ENCODE measurements around the gene CROCC.

CROCC gene

DNA sequence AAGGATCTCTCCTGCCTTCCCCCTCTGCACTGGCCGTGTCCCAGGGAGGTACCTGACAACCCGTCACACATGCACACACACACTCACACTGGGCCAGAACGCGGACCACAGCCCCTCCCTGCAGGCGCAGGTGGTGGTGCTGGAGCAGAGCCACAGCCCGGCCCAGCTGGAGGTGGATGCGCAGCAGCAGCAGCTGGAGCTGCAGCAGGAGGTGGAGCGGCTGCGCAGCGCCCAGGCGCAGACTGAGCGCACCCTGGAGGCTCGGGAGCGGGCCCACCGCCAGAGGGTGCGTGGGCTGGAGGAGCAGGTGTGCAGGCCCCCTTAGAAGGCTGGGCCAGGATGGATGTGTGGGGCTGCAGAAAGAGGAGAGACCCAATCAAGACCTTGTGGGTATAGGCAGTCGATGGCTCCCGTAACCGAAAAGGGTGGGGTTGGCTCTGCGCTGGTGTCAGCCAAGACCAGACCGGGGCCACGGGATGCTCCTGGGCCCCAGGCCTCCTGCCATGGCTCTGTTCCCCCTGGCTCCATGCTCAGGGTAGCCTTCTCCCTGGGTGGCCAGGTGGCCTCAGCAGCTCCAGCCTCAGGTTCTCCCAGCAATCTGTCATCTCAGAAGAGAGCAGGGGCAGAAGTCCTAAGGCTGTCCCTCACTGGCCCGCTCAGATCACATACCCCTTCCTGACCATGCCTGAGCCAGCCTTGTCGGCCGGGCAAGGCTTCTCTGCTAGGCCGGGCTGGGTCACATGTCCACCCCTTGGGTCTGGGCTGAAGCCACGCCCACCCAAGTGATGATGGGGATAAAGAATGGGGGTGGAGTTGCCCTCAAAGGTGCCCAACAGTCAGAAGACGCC is 49.8 kb downstream of the CROCC start:
- no peak for DNase-seq

GRCh38 chr1:16972189-16972895 is 50.6 kb downstream of the CROCC start:
- DNase-seq: no peak

DNA sequence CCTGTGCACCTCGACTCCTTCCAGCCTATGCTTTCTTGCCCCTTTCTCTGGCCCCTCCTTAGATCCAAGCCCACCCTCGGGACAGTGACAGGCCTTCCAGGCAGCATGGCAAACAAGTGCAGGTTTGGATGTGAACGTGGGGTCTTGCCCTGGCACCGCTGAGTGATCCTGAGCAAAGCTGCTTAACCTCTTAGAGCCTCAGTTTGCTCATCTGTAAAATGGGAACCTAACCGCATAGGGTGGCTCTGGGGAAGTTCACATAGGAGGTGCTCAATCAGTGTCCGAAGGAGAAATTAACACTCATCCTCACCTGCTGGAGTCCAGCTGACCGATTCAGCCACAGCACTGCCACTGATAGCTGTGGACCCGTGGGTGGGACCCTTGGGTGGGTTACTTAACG is 51.5 kb downstream of the CROCC start:
- no peak for DNase-seq

DNA sequence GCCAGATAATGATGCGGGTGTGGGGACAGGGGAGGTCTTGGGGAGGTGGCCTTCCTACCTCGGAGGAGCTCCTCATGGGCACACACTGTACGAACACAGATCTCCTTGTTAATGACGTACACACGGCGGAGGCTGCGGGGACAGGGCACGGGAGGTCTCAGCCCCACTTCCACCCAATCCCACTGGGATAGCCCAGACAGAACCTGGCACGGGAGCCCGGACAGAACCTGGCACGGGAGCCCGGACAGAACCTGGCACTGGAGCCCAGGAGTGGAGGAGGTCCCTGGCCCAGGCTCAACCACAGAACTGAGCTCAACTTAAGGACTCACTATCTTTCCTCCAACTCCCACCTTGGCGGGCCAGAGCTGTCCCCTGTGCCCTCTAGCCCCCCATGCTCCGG is 53.5 kb downstream of the CROCC start:
- no peak for DNase-seq

DNA sequence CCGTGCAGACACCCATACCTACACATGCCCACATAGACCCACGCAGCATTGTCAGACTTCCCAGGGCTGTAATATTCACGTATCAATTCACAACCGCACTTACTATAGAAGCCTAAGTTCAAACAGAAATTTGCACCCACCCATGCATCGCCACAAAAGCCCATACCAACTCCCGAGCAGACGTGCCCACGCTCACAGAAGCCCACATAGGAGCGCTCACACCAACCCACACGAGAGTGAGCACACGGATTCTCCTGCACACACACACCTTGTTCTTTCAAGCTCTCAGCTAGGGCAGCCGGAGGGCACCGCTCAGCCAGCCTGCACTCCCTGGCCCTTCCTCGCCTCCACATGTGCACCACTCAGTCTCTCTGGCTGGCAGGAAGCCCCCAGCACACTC is 54.1 kb downstream of the CROCC start:
- no peak for DNase-seq

DNA sequence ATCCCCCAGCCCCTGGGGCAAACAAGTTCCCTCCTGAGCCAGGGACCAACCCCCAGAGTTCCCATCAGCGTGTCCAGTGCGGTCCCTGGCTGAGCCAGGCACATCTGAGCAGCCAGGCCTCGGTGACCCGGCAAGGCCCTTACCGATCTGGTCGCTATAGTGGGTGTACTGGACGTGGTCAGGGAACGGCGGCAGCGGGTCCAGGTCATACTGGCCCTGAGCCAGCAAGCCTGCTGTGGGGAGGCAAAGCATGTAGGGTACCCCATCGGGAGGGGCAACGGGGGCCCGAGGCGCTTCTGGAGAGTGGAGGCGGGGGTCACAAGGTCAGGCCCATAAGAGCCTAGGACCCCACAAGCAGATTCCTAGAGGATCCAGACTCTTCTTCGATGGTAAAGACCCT is 55.2 kb downstream of the CROCC start:
- no peak for DNase-seq

- DNase-seq: no peak
These were observed 55.6 kb downstream of the CROCC start for GRCh38 chr1:16977377-16977776.

- no peak for DNase-seq
These were observed 56.4 kb downstream of the CROCC start for GRCh38 chr1:16978139-16978538.

GRCh38 chr1:16978567-16979474 is 57.1 kb downstream of the CROCC start:
- no peak for DNase-seq

DNA sequence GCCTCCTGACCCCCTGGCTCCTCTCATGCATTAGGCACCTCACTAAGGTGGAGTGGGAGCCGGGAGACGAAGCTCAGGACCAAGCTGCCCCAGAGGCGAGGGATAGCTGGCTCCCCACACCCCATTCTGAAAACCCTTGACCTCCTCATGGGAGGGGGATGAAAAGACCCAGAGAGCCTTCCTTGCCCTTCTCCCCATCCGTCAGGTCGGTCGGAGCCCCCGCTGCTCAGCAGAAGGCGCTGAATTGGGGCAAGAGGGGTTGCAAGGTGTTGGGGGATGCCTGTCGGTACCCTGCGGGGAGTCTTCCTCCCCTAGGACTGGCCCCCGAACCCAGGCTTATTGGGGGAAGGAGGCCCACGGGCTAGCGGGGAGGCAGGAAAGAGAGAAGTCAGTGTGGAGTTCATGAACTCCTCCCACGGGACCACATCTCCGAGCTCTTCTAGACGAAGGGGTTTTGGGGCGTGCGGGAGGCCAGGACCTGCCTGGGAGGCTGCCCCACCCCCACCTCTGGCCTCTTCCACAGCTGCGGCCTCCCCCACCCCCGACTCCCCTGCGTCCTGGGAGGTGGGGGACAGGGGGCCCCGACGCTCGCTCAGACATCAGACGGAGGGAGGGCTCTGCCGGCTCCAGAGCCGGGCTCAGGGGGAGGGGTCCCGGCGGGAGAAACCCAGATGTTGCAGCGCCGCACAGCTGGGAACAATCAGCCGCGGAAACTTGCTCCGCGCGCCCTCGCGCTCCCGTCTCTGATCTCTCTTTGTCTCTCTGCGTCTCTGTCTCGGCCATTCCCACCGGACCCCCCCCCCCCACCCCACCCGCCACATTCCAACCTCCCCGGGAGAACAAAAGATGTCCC is 58.0 kb downstream of the CROCC start:
- DNase-seq: no peak

- DNase-seq: no peak
These were observed 58.9 kb downstream of the CROCC start, which contains the start of gene MFAP2 for GRCh38 chr1:16980473-16981268. Gene MFAP2, minus strand, starts transcription at chr1:16980620. Its CDS starts 2,347 bp downstream, at chr1:16978273.

DNA sequence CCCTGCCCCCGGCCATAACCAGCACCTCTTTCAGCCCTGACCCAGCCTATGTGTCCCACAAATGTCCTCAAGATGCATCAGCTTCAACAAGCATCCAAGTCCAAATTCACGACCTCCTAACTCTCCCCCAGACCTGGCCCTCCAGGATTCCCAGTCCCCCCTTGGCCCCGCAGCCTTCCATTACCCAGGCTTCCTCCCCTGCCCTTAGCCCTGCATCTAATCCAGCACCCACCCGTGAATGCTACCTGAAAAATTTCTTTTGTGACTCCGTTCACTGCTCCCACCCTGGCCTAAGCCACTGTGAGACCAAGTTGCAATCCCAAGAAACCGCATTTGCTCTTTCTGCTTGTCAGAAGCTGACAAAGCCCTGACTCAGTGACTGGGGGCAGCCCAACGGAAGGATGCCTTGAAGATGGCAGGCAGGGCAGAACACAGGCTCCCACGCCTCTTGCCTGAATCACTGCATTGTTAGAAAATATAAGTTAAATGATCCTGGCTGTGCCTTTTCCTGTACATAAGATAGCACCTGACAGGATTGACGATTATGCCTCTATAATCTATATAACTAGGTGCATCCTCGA is 59.6 kb downstream of the CROCC start:
- no peak for DNase-seq

GRCh38 chr1:16982902-16983301 is 61.2 kb downstream of the CROCC start:
- no peak for DNase-seq

DNA sequence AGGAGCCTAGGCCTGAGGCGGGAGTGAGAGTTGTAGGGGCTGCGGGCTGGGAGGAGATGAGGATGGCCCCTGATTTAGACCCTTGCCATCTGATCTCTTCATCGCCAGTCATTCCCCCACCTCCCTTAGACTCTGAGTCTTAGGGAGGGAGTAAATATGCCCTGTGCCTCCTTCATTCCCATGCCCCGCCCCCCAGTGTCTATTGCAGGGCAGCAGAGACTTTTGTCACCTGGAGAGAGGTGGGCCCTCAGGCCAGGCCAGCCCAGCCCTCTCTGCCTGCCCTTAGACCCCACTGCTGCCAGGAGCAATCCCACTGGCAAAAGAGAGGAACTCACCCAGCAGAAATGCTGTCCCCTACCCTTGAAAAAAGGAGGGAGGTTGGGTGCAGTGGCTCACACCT is 61.9 kb downstream of the CROCC start:
- DNase-seq: no peak

DNA sequence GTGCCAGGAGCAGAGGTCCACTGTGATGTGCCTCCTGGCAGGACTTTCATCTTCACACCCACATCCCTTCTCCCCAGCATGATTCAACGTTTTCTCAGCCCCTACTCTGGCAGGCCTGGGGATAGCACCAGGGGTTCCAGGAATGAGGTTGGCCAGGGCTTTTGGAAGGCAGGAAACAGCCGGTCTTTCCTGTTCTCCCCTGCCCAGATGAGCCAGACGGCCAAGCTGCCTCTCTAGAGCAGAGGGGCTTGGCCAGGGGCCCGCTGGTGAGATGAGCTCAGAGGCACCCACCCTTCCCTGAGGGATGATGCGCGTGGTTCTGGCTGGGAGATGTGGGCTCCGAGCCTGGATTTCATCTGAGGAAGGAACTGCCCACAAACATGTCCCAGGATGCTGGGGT is 63.0 kb downstream of the CROCC start:
- no peak for DNase-seq

- no peak for DNase-seq
These were observed 64.4 kb downstream of the CROCC start for GRCh38 chr1:16986113-16986512.

- no peak for DNase-seq
These were observed 64.8 kb downstream of the CROCC start for GRCh38 chr1:16986560-16986959.

GRCh38 chr1:16986962-16987361 is 65.2 kb downstream of the CROCC start:
- peak; percentile 15 for DNase-seq

- DNase-seq: no peak
These were observed 66.5 kb downstream of the CROCC start for GRCh38 chr1:16988210-16988609.

GRCh38 chr1:16989676-16990391 is 68.1 kb downstream of the CROCC start:
- DNase-seq: no peak

Data from activated CD4-positive, alpha-beta T cell treated with anti-CD3 and anti-CD28 coated beads for 48 hours (primary cell).